ENCODE data around the gene ATG16L2.
A peak's percentile ranks its signal among the peaks of the same experiment; 100 is the strongest.

The ATG16L2 gene

DNA sequence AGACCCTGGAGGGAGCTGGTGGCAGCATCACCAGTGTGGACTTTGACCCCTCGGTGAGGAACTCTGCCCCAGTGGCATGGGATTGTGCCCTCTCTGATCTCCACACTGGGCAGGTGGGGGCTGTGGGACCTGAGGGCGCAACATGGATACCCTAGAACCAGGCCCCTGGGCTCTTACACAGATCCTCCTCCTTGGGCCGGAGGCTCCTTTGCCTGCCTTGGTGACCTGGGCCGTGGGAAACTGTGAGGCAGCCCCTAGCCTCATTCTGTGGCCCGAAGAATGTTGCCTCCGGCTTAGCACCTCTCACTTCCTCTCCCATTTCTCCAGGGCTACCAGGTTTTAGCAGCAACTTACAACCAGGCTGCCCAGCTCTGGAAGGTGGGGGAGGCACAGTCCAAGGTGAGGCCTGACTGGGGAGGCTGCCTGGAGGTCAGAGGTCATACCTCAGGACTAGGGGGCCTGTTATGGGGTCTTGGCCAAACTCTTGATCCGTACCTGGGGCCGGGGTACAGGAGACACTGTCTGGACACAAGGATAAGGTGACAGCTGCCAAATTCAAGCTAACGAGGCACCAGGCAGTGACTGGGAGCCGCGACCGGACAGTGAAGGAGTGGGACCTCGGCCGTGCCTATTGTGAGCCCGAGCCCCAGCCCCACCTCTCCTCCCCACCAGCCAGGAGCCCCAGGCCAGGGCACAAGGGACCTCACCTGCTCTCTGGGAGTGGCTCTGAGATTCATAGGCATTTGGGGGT, 12.2 kb downstream of the ATG16L2 start:
- no peak for DNase-seq (ENCODE audit: low read depth)

DNA sequence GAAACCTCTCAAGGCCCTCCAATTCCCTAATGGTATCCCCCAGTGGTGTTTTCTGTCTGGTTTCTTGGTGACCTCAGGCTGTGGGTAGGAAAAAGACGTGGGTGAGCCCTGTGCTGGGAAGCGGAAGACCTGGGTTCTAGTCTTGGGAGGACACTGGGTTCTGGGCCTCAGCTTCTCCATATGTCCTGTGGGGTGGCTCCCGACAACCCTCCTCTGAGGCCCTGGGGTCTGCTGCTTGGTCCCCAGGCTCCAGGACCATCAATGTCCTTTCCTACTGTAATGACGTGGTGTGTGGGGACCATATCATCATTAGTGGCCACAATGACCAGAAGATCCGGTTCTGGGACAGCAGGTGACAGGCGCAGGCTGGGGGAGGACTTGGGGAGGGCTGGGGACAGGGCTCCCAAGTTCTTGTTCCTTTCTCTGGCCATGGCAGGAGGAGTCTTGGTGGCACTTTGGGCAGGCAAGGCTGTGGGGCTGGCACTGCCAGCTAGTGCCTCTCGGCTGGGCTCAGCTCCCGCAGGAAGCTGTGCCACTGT, 12.8 kb downstream of the ATG16L2 start:
- no peak for DNase-seq (ENCODE audit: low read depth)

DNA sequence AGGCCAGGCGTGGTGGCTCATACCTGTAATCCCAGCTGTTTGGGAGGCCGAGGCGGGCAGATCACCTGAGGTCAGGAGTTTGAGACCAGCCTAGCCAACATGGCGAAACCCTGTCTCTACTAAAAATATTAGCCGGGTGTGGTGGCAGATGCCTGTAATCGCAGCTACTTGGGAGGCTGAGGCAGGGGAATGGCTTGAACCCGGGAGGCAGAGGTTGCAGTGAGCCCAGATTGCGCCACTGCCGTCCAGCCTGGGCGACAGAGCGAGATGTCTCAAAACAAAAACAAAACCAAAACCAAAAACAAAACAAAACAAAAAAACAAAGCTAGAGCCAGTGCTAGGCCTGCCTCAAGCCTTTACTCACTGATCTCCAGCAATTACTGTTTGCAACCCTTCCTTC, 13.4 kb downstream of the ATG16L2 start:
- DNase-seq (ENCODE audit: low read depth) = peak; percentile 42

DNA sequence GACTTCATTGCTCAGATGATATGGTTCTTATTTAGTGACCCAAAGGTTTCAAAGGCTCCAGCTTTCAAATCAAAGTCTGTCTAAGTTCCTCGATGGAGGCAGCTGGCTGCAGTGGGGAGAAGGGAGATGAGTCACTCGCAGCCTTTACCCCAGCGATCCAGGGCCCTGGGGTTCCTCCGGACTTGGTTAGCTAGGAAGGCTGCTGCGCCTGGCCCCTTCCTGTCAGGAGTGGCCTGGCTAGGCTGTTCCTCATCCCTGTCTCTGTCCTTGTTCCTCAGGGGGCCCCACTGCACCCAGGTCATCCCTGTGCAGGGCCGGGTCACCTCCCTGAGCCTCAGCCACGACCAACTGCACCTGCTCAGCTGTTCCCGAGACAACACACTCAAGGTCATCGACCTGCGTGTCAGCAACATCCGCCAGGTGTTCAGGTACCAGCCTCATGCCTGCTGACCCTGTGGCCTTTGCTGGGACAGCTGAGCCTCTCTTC, 13.9 kb downstream of the ATG16L2 start:
- DNase-seq (ENCODE audit: low read depth) = peak; percentile 46

DNA sequence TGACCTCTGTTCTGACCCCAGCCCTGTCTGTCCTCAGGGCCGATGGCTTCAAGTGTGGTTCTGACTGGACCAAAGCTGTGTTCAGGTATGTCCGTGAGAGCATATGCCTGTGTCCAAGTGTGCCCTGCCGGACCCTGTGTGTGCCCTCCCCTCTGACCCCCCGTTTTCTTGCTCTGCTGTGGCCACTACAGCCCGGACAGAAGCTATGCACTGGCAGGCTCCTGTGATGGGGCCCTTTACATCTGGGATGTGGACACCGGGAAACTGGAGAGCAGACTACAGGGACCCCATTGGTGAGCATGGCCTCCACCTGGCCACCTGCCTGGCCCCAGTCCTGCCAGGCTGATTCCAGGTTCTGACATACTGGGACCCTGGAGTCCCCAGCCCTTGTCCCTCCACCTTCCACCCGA, 14.5 kb downstream of the ATG16L2 start:
- DNase-seq (ENCODE audit: low read depth) = no peak

DNA sequence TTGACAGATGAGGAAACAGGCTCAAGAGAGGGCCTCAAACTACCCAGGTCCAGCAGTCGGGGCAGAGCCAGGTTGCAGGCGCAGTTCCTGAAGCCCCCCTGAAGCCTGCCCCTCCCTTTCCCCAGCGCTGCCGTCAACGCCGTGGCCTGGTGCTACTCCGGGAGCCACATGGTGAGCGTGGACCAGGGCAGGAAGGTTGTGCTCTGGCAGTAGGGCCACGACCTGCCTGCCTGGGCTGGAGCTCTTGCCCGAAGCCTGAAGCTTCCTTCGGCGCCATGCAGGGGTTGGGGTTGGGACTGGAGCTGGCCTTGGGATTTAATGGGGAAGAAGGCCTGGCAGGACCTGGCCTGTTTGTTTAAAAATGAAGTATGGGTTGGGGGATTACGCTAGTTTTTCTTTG, 15.0 kb downstream of the ATG16L2 start:
- no peak for DNase-seq (ENCODE audit: low read depth)

DNA sequence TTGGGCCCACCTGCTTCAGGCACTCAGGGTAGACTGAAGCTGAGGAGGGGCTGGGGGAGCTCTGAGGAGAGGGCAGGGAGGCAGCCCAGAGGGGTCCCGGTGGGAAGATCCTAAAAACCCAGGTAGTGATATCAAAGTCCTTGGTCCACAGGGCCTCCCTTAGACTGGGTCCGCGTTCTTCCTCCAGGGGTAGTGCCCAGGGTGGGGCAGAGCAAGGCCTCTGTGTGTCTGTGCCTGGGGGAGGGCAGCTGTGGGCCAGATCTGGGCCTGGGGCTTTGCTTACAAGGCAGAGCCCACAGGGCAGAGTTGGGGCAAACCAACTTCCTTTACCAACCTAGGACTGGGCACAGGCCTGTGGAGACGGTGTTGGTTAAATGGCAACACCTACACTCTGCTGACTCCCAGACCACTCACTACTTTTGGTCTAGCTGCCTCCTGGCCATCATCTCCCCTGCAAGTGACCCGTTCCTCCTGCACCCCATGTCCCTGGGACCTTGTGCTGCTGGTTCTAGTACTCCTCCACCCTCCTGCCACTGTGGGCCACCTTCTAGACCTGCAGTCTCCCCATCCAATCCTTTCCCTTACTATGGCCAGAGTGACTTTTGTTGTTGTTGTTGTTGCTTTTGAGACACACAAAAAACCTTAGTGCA, 15.8 kb downstream of the ATG16L2 start:
- no peak for DNase-seq (ENCODE audit: low read depth)

DNA sequence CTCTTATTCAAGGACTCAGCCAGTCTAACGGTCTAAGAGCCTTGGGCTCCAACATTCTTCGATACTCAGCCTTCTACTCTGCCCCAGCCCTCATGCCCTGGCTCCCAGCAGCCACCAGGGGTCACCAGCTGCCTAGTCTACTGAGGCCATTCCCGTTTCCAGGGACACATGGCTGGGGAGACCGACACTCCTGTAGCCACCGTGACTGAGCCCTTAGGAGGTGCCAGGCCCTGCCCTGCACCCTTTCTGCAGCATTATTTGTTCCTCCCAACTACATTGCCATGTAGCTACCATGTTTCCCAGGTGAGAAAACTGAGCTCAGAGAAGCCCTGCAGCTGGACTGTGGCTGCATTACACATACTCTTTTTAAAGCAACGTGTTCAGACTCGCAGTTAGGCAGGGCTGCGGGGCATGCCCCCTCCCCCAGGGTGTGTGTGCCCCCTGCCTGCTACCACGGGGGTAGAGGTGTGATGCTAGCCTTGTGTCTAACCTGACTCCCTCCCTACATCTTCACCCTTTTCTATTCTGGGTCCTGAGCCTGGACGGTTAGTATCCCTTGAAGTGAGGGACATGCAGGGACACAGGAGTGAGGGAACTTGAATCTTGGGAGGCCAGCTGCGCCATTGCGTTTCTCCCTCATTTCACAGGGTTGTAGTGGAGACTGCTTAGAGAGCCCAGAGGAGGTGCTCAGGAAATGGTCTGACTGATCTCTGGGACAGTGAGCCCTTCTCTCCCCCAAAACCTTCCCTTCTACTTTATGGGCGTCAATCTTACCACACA, 17.5 kb downstream of the ATG16L2 start:
- DNase-seq (ENCODE audit: low read depth) = peak; percentile 69

DNA sequence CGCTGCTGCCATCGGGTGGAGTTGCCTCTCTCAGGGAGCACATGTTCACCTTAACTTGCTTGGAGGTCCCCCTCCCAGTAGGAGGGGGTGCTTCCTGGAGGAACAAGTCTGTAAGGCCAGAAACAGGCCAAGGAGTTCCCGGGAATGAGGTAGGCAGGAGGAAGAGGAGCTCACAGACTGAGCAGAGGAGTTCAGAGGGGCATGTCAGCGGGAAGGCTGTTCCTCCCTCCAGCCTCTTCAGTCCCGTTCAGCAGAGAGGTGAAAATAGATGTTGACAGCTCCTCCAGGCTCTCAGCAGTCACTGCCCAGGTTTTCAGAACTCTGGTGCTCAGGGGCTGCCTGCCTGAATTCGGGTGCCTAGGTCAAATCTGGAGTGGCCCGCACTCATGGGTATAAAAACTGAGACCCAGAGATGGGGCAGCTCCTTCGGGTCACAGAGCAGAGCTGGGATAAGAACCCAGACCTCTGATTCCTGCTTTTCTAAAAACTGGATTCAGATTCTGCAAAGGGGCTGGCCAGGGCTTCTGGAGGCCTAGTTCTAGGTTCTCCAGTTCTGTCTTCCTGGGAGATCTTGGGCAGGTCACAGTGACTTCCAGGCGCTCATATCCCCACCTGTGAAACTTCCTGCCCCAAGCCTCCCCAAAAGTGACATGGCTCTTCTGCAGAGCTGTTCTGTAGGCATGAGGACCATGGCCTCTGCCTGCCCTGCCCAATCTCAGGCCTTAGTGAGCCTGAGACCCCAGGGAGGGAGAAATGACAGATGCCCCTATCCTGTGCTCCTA, 18.3 kb downstream of the ATG16L2 start:
- DNase-seq (ENCODE audit: low read depth) = no peak

DNA sequence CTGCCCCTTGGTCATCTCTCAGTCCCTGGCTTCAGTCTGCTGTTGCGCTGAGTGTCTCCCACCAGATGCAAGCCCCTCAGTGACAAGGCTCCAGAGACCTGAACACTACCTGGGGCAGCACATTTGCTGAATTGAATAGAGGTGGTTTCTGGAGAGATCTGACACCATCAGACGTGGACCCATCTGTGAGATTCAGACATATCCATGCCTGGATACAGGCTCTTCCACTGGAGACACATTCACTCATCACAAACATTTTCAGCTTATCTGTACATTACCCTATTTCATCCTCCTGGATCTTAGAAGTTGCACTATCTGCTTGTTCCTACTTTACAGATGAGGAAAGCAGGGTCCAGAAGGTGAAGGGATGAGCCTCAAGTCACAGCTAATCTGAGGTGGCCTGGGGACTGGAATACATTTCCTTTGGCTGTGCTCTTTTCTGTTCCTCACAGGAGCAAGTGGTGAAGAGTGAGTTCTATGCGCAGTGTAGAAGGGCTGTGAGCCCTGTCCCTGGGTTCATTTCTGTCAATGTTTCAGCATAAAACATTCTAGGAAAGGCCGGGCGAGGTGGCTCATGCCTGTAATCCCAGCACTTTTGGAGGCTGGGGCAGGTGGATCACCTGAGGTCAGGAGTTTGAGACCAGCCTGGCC, 19.0 kb downstream of the ATG16L2 start:
- no peak for DNase-seq (ENCODE audit: low read depth)

DNA sequence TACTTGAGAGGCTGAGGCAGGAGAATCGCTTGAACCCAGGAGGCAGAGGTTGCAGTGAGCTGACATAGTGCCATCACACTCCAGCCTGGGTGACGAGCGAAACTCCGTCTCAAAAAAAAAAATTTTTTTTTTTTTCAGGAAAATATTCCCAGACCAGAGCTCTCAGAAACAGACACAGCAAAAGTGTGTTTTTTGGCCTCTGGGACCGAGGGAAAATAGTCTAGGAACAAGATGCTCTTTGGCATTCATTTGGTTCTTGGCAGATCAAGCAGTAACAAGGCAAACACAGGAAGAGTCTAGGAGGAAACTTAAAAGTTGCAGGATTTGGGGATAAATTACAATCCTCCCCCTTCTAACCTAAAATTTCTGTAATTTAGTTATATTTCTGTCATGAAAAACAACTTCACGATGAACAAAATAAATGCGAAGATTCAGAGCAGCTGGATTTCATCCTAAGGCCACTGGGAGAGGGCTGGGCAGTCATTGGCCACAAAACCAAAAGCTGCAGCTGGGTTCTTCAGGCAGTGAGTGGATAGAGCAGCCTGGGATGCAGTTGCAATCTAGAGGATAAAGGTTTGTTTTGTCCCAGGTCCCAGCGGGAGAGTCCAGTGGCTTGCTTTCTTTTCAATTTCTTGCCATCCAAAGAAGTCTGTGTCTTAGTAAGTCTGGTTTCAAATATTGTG, 19.7 kb downstream of the ATG16L2 start:
- DNase-seq (ENCODE audit: low read depth) = no peak

DNA sequence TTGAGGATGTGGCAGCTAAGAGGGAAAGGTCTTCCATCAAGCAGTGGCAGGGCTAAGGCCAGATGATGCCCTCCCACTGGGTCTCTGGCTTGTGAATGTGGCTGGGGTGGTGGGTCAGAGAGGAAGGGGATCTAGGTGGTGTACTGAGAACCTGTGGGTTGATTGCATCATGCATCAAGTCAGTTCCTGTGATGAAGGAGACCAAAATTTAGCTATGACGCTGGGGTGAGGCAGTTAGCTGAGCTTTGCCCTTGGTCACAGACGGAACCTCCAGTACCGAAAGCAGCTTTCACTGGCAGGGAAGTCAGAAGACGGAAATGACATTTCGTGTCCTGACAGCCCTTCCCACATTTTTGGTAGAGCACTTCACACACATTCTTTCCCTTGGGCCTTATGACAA, 20.7 kb downstream of the ATG16L2 start:
- DNase-seq (ENCODE audit: low read depth) = no peak

DNA sequence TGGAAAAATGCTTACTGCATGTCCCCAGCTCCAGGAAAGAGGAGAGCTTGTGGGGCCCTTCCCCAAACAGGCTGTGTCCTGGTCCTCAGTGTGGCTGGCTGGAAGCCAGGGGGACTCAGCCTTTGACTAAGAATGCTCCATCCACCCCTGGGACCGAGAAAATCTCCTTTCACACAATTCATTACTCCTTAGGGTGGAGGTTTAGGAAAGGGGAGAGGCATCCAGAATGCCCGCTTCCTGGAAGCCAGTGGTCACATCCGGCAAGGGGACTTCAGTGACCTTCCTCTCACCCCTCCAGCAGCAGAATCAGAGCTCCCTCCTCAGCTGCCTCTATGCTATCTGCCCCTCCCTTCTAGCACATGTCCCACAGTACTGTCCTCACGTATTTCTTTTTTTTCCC, 21.9 kb downstream of the ATG16L2 start:
- no peak for DNase-seq (ENCODE audit: low read depth)

DNA sequence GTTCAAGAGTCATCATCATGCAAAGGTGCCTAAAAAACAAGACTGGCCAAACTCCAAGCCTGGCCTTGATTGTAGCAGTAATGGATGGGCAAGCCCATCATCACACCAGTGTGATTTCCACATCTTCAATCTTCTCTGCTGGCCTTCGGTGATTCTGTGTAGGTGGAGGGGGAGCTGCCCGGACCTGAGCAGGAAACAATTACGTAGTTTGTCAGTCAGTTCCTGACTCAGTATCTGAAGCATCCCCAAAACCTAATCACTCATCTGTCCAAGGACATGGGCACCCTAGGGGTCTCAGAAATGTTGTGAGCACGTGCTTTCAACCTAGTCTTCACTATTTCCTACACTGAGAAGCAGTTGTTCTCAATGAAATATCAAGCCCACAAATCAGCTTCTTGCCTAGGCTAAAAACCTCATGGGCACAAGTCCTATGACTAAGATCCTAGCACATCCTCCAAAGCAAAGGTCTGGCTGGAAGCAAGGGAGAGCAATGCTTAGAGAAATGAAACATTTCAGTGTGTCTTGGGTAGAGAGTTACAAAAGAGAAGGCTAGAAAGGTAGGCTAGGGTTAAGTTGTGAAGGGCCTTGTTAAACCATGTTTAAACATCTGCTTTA, 24.6 kb downstream of the ATG16L2 start:
- no peak for DNase-seq (ENCODE audit: low read depth)

DNA sequence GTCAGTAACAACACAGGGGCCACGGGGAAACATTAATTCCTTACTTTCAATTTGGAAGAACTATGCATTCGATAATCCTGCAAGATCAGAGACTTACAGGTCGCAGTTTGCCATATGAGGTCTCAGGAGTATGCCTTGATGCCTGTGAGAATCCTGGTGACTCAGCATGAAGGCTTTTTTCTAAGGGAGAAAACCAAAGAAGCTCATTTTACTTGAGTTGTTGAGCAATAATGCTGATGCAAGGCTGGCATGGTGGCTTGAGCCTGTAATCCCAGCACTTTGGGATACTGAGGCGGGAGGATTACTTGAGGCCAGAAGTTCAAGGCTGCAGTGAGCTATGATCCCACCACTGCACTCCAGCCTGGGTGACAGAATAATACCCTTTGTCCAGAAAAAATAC, 26.6 kb downstream of the ATG16L2 start:
- peak; percentile 88 for DNase-seq (ENCODE audit: low read depth)

DNA sequence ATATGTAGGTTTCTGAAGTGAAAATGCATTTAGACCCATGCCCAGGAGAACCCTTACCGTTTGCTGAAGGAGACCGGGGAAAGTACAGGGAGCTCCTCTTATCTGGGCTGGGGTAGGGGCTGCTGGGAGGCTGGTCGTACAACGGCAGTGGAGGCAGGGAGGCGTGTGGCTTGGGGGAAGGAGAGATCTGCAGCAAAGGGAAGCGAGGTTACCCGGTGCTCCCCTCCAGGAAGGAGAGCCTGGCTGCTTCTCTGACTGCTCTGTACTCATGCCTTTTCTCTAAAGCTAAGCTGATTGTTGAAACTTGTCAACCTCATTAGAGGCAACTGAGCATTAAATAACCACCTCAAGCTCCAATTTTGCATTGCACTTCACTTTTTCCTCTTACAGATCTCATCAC, 27.2 kb downstream of the ATG16L2 start:
- no peak for DNase-seq (ENCODE audit: low read depth)

DNA sequence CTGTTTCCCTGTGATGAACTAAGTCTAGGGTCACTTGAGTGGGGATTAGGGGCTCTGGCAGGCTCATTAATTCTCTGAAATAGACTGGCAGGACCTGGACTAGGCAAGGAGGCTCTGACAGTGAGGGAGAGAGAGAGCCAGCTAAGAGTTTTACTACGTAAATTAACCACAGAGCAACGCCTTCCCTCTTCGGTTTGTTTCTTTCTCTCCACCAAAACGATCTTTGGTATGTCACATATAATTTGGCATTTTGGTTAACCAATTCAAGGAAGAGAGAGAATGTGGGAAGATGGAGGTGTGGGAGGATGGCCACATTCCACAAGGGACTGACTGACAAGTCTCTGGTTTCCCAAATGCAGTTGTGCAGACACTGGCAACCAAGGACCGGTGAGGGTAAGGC, 27.9 kb downstream of the ATG16L2 start:
- DNase-seq (ENCODE audit: low read depth) = no peak

DNA sequence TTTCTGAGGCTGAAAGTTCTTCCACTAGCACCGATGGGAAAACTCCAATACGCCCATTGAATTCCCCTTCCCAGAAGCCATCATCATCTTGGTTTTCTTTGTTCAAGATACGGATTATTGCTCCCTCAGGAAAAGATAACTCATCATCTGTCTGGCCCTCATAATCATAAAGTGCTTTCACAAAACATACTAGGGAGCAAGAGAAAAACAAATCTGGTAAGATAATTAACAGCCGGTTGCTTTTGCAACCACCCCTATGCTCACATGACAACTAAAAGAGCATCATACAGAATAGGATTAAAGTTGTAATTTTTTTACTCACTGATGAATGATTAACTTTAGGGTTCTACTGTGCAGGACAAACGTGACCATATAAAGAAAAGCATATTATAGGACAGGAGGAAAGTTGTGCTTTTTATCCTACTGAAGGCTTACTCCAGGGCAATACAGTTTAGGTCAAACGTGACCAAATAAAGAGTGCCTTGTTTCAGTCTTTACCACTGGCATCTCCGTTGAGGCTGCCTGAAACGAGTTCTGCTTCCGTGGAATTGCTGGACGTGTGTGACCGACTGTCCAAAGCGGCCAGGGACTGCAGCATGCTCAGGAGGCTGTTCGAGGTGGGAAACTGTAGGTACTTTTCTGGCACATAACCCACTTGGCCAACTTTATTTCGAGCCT, 28.6 kb downstream of the ATG16L2 start:
- no peak for DNase-seq (ENCODE audit: low read depth)

DNA sequence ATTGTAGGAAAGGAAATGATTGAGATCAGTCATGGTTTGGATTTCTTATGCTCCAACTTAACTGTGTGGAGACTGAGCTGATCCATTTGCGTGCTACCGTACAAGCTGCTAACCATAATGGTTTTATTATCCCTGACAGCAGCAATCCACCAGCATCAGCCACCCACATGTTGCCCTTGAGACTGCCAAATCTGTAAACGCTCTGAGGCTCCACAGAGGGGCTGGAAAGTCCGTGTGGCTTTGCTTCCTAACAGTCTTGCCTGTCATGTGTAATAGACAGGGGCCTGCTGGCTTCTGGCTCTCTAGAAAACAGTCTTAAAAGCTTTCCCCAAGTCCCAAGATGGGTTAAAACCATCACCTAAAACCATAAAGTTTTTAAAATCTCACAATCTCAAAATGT, 30.1 kb downstream of the ATG16L2 start:
- DNase-seq (ENCODE audit: low read depth) = peak; percentile 64
